Activated gamma-delta T cell (primary cell): ENCODE results near the gene EIF4E3.

ENCODE experiments used
- DNase-seq: peaks from one replicate; lab custom pipeline; 2025; lab: John Stamatoyannopoulos, UW
- total RNA-seq, 2 donors: gene quantifications; one replicate each; lab custom pipeline; 2026; lab: John Stamatoyannopoulos, UW

EIF4E3 gene
- total RNA-seq, result 57.5 to 68.7 reads per million in 2 donors

GRCh38 chr3:71725271-71725991 lies at the start of gene EIF4E3:
Gene EIF4E3, minus strand, starts transcription at chr3:71725402. Its CDS starts 35 bp downstream, at chr3:71725367.
- peak; percentile 42 for DNase-seq

DNA sequence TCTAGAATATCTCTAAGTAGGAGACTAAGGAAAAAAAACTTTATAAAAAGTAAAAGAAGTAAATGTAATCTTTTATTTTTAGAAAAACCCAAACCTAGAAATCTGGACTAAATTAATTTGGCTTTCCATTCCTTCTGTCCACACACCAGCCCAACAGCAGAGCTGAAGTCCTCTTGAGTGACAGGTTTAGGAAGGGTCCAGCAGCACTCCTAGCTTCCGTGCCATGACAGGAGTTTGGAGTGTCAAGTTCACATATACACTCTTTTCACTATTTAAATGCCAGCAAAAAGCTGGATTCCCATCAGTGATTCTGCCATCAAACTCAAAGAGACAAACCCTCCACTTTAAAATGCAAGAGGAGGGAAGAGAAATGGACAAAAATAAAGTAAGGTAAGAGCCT lies 46.7 kb upstream of the EIF4E3 start:
- DNase-seq, result no peak

GRCh38 chr3:71771126-71771525 lies 45.9 kb upstream of the EIF4E3 start:
- DNase-seq, result no peak

DNA sequence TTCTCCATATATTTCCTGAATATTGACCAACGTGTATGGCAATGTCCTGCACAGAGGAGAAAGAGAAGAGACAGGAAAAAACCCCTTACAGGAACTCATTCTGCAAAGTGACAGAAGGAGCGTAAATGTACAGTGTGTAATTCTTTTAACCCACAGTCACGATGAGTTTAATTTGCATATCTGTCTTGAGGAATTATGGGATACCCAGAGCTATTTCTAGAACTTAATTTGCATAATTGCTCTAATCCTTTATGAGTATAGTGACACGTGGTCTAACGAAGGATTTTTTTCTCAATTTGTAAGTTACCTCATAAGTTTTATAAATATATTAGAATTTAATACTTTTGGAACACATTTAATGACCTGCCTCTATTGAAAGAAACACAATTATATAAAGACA lies 38.2 kb upstream of the EIF4E3 start:
- no peak for DNase-seq

GRCh38 chr3:71760140-71760539 lies 34.9 kb upstream of the EIF4E3 start:
- no peak for DNase-seq

GRCh38 chr3:71759401-71759800 lies 34.2 kb upstream of the EIF4E3 start:
- no peak for DNase-seq

- DNase-seq, result no peak
Observed at GRCh38 chr3:71758091-71758490, 32.9 kb upstream of the EIF4E3 start.

DNA sequence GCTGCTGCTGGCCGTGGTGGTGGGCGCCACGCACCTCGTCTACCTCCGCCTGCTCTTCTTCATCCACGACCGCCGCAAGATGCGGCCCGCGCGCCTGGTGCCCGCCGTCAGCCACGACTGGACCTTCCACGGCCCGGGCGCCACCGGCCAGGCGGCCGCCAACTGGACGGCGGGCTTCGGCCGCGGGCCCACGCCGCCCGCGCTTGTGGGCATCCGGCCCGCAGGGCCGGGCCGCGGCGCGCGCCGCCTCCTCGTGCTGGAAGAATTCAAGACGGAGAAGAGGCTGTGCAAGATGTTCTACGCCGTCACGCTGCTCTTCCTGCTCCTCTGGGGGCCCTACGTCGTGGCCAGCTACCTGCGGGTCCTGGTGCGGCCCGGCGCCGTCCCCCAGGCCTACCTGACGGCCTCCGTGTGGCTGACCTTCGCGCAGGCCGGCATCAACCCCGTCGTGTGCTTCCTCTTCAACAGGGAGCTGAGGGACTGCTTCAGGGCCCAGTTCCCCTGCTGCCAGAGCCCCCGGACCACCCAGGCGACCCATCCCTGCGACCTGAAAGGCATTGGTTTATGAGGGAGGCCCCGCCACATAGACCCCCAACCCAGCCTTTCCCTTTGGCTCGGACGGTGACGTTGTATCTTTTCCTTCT lies 29.5 kb upstream of the EIF4E3 start:
- DNase-seq, result no peak

DNA sequence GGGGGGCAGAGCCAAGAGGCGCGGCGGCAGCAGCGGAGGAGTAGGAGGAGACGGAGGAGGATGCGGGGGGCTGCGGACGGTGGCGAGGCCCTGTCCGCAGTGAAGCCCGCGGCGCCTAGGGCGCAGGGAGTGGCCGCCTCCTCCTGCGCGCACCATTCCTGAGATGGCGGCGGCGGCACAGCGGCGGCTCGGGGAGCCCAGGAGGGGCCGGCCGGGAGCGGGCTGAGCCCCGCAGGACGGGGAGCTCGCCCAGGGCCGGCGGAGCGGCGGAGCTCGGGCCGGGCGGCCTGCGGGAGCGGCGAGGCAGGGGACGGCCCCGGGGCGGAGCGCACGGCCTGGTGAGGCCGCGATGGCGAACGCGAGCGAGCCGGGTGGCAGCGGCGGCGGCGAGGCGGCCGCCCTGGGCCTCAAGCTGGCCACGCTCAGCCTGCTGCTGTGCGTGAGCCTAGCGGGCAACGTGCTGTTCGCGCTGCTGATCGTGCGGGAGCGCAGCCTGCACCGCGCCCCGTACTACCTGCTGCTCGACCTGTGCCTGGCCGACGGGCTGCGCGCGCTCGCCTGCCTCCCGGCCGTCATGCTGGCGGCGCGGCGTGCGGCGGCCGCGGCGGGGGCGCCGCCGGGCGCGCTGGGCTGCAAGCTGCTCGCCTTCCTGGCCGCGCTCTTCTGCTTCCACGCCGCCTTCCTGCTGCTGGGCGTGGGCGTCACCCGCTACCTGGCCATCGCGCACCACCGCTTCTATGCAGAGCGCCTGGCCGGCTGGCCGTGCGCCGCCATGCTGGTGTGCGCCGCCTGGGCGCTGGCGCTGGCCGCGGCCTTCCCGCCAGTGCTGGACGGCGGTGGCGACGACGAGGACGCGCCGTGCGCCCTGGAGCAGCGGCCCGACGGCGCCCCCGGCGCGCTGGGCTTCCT lies 28.8 kb upstream of the EIF4E3 start, which contains the start of gene GPR27:
TSS of gene GPR27 (plus strand) at position 155 of the 909 bp plus-strand sequence. CDS start at position 350, 195 bp downstream.
- DNase-seq, result peak; percentile 12

- DNase-seq, result no peak
Observed at GRCh38 chr3:71752831-71753700, 27.9 kb upstream of the EIF4E3 start.

- no peak for DNase-seq
Observed at GRCh38 chr3:71751602-71752001, 26.4 kb upstream of the EIF4E3 start.

DNA sequence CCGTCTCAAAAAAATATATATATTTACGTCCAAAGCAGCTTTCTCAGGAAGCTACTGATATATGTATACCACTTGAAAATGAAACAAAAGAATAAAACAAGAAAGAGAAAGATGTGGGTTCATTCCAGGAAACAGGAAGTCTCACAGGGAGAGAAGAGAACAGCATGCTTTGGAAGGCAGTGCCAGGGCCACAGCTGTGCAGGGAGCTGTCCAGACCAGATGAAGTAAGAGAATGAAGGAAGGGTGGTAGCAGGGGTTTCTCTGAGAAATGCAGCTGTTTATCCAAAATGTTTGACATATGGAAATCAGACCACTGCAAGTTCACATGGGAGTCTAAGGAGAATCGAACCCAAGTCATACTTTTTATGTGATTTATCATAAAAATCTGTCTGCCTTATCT lies 19.5 kb upstream of the EIF4E3 start:
- no peak for DNase-seq

DNA sequence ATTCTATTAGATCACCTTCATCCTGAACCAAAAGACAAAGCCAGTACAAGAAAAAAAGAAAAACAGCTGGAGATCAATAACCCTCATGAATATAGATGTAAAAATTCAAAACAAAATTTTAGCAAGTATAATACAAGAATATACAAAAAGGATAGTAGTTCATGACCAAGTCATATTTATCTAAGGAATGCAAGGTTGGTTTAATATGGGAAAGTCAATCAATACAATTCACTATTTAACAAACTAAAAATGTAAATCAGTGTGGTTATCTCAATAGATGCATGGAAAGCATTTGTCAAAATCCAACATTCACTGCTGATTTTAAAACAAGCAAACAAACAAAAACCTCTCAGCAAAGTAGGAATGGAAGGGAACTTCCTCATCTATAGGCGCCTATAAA lies 17.4 kb upstream of the EIF4E3 start:
- no peak for DNase-seq

DNA sequence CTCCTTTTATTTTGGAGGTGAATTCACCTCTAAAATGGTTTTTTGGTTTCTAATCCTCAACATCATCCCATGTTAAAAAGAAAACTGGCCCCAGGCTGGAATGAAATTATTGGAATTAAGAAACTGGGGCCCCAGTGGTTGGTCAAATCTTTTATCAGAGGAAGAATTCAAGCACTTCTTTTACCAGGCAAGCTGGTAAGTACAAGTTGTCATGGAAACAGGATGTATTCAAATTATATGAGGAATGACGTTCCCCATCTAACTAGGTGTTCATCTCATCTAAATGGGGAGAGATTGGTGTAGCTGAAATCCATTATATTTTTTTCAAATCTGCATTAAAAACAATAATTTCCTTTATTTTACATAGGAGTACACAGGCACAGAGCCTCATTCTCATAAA lies 9.7 kb upstream of the EIF4E3 start:
- DNase-seq, result no peak

DNA sequence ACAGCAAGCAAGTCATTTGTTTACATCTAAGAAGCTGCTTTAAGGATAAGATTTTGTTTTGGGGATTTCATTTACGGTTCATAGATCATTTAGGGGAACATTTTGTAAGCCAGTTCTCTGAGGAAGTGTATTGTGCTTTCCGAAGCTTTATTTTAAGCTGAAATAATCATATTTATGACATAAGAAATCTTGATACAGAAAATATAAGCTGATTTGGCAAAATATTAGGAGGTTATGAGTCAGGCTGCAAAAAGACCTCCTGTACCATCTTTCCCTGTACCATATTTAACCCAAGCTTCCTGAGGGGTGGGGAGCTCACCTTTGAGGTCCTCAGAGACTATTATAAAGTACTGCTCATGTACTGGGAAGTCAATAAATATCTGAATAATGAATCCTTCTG lies 8.1 kb upstream of the EIF4E3 start:
- DNase-seq, result no peak

- DNase-seq, result no peak
Observed at GRCh38 chr3:71732637-71733036, 7.4 kb upstream of the EIF4E3 start.

- no peak for DNase-seq
Observed at GRCh38 chr3:71728632-71729342, 3.6 kb upstream of the EIF4E3 start.

GRCh38 chr3:71726146-71726545 lies 944 bp upstream of the EIF4E3 start:
- DNase-seq, result no peak

DNA sequence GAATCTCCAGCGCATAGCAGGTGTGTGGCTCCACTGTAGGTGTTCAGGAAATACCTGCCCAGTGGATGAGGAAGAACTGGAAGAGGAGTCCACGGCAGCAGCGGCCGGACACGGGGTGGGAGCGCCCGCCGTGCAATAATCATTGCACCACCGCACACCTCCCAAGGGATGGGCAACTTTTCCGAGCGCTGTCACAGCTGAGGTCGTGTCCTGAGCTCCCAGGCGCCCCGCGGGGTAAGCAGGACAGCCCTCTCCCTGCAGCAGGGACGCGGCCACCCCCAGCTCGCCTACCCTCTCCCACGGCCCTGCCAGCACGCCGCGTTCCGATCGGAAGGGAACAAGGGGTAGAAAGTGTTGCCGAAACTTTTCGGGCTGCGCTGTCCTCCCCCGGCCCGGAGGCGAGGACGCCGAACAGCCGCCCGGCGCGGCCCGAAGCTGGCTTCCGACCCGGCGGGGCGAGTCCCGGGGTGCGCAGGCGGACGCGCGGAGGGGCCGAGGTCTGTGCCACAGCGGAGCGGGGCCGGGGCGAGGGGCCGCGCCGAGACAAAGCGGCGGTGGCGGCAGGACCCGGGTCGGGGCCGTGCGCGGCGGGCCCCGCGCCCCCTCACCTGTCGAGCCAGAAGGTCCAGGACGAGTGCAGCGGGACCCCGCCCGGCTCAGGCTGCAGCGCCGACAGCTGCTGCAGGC lies 475 bp downstream of the EIF4E3 start:
- peak; percentile 24 for DNase-seq

GRCh38 chr3:71724171-71724453 lies 1.1 kb downstream of the EIF4E3 start:
- no peak for DNase-seq
